Measurements from ENCODE around the gene AKR7A2.

DNA sequence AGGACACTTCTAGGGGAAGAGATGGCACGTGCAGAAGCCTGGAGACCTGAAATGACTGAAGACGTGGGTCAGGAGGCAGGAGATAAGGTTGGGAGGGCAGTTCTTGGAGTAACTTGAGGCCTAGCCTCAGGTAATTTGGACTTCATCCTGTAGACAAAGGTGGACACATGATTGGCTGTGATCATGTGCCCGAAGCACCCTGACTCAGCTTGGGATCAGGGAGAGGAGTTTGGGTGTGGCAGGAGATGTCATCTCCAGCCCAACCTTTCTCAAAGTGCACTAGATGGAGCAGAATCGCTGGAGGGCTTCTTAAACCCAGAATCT is 1.7 kb upstream of the AKR7A2 start:
- TF ChIP-seq POLR2A (IDR thresholded peaks at IDR 0.05) (no peak), POLR2AphosphoS5 (IDR thresholded peaks at IDR 0.05; ENCODE audit: insufficient read depth in 1 of 2, low read depth in 1 of 2) (no peak)
- TF ChIP-seq, protein P1, sequence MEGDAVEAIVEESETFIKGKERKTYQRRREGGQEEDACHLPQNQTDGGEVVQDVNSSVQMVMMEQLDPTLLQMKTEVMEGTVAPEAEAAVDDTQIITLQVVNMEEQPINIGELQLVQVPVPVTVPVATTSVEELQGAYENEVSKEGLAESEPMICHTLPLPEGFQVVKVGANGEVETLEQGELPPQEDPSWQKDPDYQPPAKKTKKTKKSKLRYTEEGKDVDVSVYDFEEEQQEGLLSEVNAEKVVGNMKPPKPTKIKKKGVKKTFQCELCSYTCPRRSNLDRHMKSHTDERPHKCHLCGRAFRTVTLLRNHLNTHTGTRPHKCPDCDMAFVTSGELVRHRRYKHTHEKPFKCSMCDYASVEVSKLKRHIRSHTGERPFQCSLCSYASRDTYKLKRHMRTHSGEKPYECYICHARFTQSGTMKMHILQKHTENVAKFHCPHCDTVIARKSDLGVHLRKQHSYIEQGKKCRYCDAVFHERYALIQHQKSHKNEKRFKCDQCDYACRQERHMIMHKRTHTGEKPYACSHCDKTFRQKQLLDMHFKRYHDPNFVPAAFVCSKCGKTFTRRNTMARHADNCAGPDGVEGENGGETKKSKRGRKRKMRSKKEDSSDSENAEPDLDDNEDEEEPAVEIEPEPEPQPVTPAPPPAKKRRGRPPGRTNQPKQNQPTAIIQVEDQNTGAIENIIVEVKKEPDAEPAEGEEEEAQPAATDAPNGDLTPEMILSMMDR (IDR thresholded peaks at IDR 0.05): no peak

All from vagina (tissue), 2 donors.